DND-41 (cell line): Measurements from ENCODE around the gene SPATC1L.

Source experiments
- CTCF ChIP-seq: IDR thresholded peaks from 2 replicates; pipeline ENCODE4 v1.5.1; 2012; ENCODE audit warnings: borderline replicate concordance, low read length, moderate library complexity, mild to moderate bottlenecking; ENCODE audit not compliant: poor library complexity, severe bottlenecking; ENCODE audit errors: extremely low read depth
- EZH2 ChIP-seq: IDR thresholded peaks from 3 replicates; pipeline ENCODE4 v1.6.1; 2012; ENCODE audit warnings: borderline replicate concordance, low read depth, mild to moderate bottlenecking, moderate library complexity, low read length, inconsistent platforms; ENCODE audit not compliant: severe bottlenecking

- TF ChIP-seq CTCF, result no peak
- no peak for TF ChIP-seq EZH2
Measured at GRCh38 chr21:46138383-46138970, 45.8 kb downstream of the SPATC1L start.
